HFF-Myc (cell line): Measurements from ENCODE around the gene KCNAB1.

Experiments used
- DNase-seq: peaks from one replicate; pipeline ENCODE4 v3.0.0-alpha.2; 2011; ENCODE audit warnings: low read depth; ENCODE audit errors: extremely low read depth
- H3K4me3 ChIP-seq: replicated peaks from 2 replicates; pipeline ENCODE4 v1.5.1; 2011; ENCODE audit warnings: low read depth, mild to moderate bottlenecking, control low read depth, low read length
- TF ChIP-seq, protein P1 (sequence below): IDR thresholded peaks from 2 replicates; pipeline ENCODE4 v1.5.1; 2012; ENCODE audit warnings: mild to moderate bottlenecking, low read depth, low read length, control low read depth; ENCODE audit errors: missing control alignments

Gene KCNAB1

DNA sequence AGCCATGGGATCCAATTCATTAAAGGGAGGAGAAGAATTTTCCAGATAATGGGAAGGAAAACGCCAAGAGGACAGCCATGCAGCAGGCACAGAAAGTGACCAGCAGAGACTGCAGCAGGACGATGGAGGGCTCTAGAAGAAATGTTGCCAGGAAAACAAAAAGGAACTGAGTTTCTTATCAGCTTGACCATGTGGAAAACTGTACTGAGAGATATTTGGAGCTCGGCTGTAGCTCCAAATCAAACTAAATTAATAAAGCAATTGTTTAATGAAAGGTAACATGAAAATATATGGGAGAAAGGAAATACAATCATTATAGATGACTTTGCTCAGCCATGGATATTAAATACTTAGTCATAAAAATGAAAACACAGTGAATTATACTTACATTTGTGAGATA lies 370.8 kb downstream of the KCNAB1 start:
- no peak overlapping the region for H3K4me3 ChIP-seq
- TF ChIP-seq, protein P1, sequence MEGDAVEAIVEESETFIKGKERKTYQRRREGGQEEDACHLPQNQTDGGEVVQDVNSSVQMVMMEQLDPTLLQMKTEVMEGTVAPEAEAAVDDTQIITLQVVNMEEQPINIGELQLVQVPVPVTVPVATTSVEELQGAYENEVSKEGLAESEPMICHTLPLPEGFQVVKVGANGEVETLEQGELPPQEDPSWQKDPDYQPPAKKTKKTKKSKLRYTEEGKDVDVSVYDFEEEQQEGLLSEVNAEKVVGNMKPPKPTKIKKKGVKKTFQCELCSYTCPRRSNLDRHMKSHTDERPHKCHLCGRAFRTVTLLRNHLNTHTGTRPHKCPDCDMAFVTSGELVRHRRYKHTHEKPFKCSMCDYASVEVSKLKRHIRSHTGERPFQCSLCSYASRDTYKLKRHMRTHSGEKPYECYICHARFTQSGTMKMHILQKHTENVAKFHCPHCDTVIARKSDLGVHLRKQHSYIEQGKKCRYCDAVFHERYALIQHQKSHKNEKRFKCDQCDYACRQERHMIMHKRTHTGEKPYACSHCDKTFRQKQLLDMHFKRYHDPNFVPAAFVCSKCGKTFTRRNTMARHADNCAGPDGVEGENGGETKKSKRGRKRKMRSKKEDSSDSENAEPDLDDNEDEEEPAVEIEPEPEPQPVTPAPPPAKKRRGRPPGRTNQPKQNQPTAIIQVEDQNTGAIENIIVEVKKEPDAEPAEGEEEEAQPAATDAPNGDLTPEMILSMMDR: no peak
- DNase-seq: no peak

DNA sequence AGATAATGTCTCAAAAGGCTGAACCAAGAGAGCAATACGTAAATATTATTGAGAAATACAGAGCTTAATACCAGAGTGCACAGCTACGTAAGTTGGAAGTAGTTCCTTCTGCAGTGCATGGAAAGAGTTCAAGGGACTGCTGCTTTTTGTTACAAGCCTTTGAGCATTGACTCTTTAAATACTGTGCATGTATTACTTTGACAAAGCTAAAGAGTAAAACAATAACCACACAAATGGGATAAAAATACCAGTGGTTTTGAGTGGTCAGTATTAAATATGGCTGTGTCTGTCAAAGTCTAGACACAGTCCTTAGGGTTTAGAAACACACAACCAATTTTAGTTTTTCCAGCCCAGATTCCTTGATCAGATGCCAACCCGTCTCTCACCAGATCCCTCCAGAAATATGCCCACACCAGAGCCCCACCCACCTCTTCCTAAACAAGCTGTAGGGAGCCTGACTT lies 372.5 kb downstream of the KCNAB1 start:
- DNase-seq: no peak

DNA sequence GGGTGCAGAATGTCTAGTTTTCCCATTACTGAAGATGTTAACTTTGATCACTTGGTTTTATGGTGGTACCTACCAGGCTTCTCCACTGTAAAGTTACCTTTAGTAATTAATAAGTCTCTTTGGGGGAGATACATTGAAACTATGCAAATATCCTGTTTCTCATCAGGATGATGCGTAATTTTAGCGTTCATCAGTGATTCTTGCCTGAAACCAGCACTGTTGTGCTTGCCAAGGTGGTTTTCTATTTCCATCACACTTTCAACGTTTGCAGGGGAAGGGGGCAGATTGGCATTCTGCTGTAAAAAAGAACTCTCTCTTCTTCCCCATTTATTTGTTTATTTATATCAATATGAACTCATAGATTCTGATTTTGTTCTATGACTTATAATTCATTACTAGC lies 373.5 kb downstream of the KCNAB1 start:
- TF ChIP-seq, protein P1: no peak

More for the DNA sequence above, 372.5 kb downstream of the KCNAB1 start:
- TF ChIP-seq, protein P1: no peak
- H3K4me3 ChIP-seq: no peak overlapping the region

DNA sequence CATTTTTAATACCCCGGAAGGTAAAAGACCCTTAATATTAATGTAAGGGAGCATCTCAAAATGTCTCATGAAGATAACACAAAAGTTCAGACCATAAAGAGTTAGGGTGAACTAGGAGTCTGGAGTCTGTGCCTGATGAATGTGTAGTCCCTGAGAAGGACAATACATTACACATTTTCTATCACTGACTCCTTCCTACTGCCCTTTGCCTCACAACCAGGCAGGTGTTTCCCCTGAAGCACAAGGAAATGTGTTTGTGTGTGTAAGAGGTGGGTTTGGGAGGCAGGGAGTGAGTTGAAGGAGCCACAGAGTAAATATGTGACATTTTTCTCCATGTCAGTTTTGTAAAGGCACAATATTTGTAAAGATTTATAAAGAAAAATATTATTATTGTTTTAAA lies 375.4 kb downstream of the KCNAB1 start:
- DNase-seq: no peak
- TF ChIP-seq, protein P1: no peak
- no peak overlapping the region for H3K4me3 ChIP-seq

More for the DNA sequence above, 373.5 kb downstream of the KCNAB1 start:
- no peak overlapping the region for H3K4me3 ChIP-seq
- no peak for DNase-seq

DNA sequence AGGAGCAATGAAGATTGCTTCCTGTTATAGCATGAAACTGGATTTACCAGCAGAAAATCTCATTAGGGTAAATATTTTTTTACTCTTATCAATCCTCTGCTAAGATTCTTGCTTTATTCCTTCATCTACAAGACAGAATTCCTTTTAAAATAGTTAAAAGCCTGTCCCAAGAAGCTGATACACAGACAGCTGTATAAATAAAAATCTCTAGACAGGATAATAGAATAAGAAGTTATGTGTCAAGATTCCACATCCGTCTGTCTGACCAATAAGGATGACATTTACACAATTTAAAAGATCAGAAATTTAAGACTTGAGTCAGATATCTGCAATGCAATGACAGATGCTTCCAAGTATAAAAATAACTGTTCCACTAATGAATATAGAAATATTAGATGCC lies 376.9 kb downstream of the KCNAB1 start:
- H3K4me3 ChIP-seq: no peak overlapping the region
- TF ChIP-seq, protein P1: no peak
- no peak for DNase-seq

DNA sequence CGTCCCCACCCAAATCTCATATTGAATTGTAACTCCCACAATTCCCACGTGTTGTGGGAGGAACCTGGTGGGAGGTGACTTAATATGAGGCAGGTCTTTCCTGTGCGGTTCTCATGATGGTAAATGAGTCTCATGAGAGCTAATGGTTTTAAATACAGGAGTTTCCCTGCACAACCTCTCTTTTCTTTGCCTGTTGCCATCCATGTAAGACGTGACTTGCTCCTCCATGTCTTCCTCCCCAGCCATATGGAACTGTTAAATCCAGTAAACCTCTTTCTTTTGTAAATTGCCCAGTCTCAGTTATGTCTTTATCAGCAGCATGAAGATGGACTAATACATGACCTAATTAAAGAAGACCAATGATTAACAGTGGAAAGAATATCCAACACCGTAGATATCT lies 377.9 kb downstream of the KCNAB1 start:
- no peak for DNase-seq
- H3K4me3 ChIP-seq: no peak overlapping the region
- TF ChIP-seq, protein P1: no peak

DNA sequence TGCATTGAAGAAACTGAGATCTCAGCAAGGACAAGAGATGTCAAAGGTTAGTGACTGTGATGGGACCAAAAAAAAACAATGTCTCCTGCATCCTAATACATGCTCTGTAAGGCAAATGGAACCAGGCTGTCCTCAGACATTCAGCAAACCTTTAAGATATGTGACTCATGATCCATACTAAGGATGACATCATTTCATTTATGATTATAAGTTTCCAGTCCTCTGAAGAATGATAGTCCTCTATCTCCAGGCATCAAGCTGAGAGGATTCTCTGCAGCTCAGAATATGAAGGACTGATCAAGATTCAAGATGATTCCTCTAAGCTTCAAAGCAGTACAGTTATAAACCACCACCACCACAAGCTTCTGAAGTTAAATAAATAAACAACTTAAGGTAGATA lies 386.9 kb downstream of the KCNAB1 start:
- H3K4me3 ChIP-seq: no peak overlapping the region
- DNase-seq: no peak
- TF ChIP-seq, protein P1: no peak
